Stimulated activated CD8-positive, alpha-beta memory T cell treated with anti-CD3 and anti-CD28 coated beads, Interleukin-15, amount 100 ng/mL, for 48 hours (primary cell): ENCODE data around the gene CYB5R4.

Source experiments
- DNase-seq, 2 donors: peaks; one replicate each; pipeline ENCODE4 v3.0.0-alpha.2; 2020; ENCODE audit warnings: low read depth in 2 of 2

The CYB5R4 gene

GRCh38 chr6:83984411-83984810, 124.9 kb downstream of the CYB5R4 start:
- DNase-seq, result no peak

- no peak for DNase-seq
Measured at GRCh38 chr6:83985308-83985713, 125.8 kb downstream of the CYB5R4 start.

GRCh38 chr6:83985715-83986114, 126.2 kb downstream of the CYB5R4 start:
- no peak for DNase-seq

- DNase-seq, result no peak
Measured at GRCh38 chr6:83998021-83998584, 138.6 kb downstream of the CYB5R4 start.

- no peak for DNase-seq
Measured at GRCh38 chr6:84001119-84001518, 141.6 kb downstream of the CYB5R4 start.

GRCh38 chr6:84002226-84002625, 142.7 kb downstream of the CYB5R4 start:
- no peak for DNase-seq

GRCh38 chr6:84003131-84003530, 143.6 kb downstream of the CYB5R4 start:
- no peak for DNase-seq

GRCh38 chr6:84003654-84004053, 144.2 kb downstream of the CYB5R4 start:
- DNase-seq, result no peak

GRCh38 chr6:84007871-84008270, 148.4 kb downstream of the CYB5R4 start:
- no peak for DNase-seq

GRCh38 chr6:84013354-84013753, 153.9 kb downstream of the CYB5R4 start:
- no peak for DNase-seq

GRCh38 chr6:84013931-84014330, 154.4 kb downstream of the CYB5R4 start:
- no peak for DNase-seq

- no peak for DNase-seq
Measured at GRCh38 chr6:84016029-84016428, 156.5 kb downstream of the CYB5R4 start.
